ENCODE results near the gene F12. TPM values are rescaled to one million over a fixed set of nuclear protein-coding genes. Genes with fewer than 3 reads are reported as not detected.

The F12 gene
- total RNA-seq, 1 donor from 2014 or later = 4.7 TPM

- no peak for TF ChIP-seq CTCF (IDR thresholded peaks at IDR 0.05; ENCODE audit: unreplicated experiment)
- H3K27ac Mint-ChIP-seq = no peak overlapping the region
- H3K27me3 Mint-ChIP-seq = peaks cover 2% of the 10 kb centered on the region
- H3K4me3 Mint-ChIP-seq (ENCODE audit: low read depth) = no peak overlapping the region
- DNase-seq (ENCODE audit: low spot score, unreplicated experiment) = no peak
- no peaks in the 10 kb centered on the region for H3K9me3 Mint-ChIP-seq (ENCODE audit: low read depth)
- no peaks in the 10 kb centered on the region for H3K36me3 Mint-ChIP-seq (ENCODE audit: insufficient read depth)
- peaks cover 8% of the 10 kb centered on the region for H3K4me1 Mint-ChIP-seq (ENCODE audit: low read depth)
Measured at GRCh38 chr5:177374211-177374610, 35.2 kb downstream of the F12 start.

- Mint-ChIP-seq H3K27me3 (peaks cover 6% of the 10 kb centered on the region), H3K9me3 (ENCODE audit: low read depth) (no peaks in the 10 kb centered on the region), H3K27ac (no peak overlapping the region), H3K4me1 (ENCODE audit: low read depth) (peaks cover 5% of the 10 kb centered on the region), H3K4me3 (ENCODE audit: low read depth) (no peak overlapping the region), H3K36me3 (ENCODE audit: insufficient read depth) (no peaks in the 10 kb centered on the region)
- DNase-seq (ENCODE audit: low spot score, unreplicated experiment) = no peak
- no peak for TF ChIP-seq CTCF (IDR thresholded peaks at IDR 0.05; ENCODE audit: unreplicated experiment)
Measured at GRCh38 chr5:177373806-177374205, 35.6 kb downstream of the F12 start.

GRCh38 chr5:177372910-177373309 is 36.5 kb downstream of the F12 start:
- no peak overlapping the region for H3K27ac Mint-ChIP-seq
- TF ChIP-seq CTCF (IDR thresholded peaks at IDR 0.05; ENCODE audit: unreplicated experiment) = no peak
- no peaks in the 10 kb centered on the region for H3K9me3 Mint-ChIP-seq (ENCODE audit: low read depth)
- no peaks in the 10 kb centered on the region for H3K36me3 Mint-ChIP-seq (ENCODE audit: insufficient read depth)
- H3K27me3 Mint-ChIP-seq = peaks cover 11% of the 10 kb centered on the region
- H3K4me3 Mint-ChIP-seq (ENCODE audit: low read depth) = no peak overlapping the region
- peaks cover 4% of the 10 kb centered on the region for H3K4me1 Mint-ChIP-seq (ENCODE audit: low read depth)
- DNase-seq (ENCODE audit: low spot score, unreplicated experiment) = no peak

GRCh38 chr5:177372034-177372896 is 37.1 kb downstream of the F12 start:
- Mint-ChIP-seq H3K9me3 (ENCODE audit: low read depth) (no peaks in the 10 kb centered on the region), H3K4me1 (ENCODE audit: low read depth) (peaks cover 4% of the 10 kb centered on the region), H3K27ac (no peak overlapping the region), H3K4me3 (ENCODE audit: low read depth) (peak overlapping the region; percentile 35), H3K36me3 (ENCODE audit: insufficient read depth) (no peaks in the 10 kb centered on the region), H3K27me3 (peaks cover 11% of the 10 kb centered on the region)
- TF ChIP-seq CTCF (IDR thresholded peaks at IDR 0.05; ENCODE audit: unreplicated experiment) = no peak
- no peak for DNase-seq (ENCODE audit: low spot score, unreplicated experiment)

GRCh38 chr5:177371120-177372033 is 38.0 kb downstream of the F12 start:
- no peaks in the 10 kb centered on the region for H3K36me3 Mint-ChIP-seq (ENCODE audit: insufficient read depth)
- DNase-seq (ENCODE audit: low spot score, unreplicated experiment) = no peak
- H3K4me1 Mint-ChIP-seq (ENCODE audit: low read depth) = peaks cover 10% of the 10 kb centered on the region

More at GRCh38 chr5:177371120-177372033, 38.0 kb downstream of the F12 start:
- TF ChIP-seq CTCF (IDR thresholded peaks at IDR 0.05; ENCODE audit: unreplicated experiment) = no peak
- H3K4me3 Mint-ChIP-seq (ENCODE audit: low read depth) = peak overlapping the region; percentile 75
- H3K9me3 Mint-ChIP-seq (ENCODE audit: low read depth) = no peaks in the 10 kb centered on the region
- peaks cover 11% of the 10 kb centered on the region for H3K27me3 Mint-ChIP-seq
- H3K27ac Mint-ChIP-seq = no peak overlapping the region
